A549 (cell line): ENCODE data around the gene CUX1. TPM values are rescaled to one million over a fixed set of nuclear protein-coding genes. Genes with fewer than 3 reads are reported as not detected.

Source experiments
- ATAC-seq, 2 experiments: fragments of 200-7000 bp in 1 of 2; fragments of >200 bp in 1 of 2; cut with Nextera tagmentation in 1 of 2; cut with Tn5 transposase in 1 of 2; 3 replicates each; pipeline versions ENCODE4 v1.8.0 to v1.9.1; 2018 to 2020; ENCODE audit warnings: mild to moderate bottlenecking in 1 of 2, moderate library complexity in 1 of 2
- CTCF ChIA-PET: fragments of 300-600 bp; sonication (Branson Sonifier 250); formaldehyde crosslinking; extraction: SDS; loops from one replicate; lab custom pipeline; 2021; ENCODE audit warnings: antibody characterized with exemption, inconsistent platforms; lab: Yijun Ruan, JAX
- POLR2A ChIA-PET: fragments of 350-600 bp; formaldehyde crosslinking; extraction: SDS; loops from one replicate; lab custom pipeline; 2021; ENCODE audit warnings: antibody characterized with exemption, inconsistent platforms; lab: Yijun Ruan, JAX
- DNase-seq, 2 experiments: peaks; one replicate each; pipeline versions ENCODE4 v3.0.0 to v3.0.0-alpha.2; 2011 to 2016; ENCODE audit warnings: low read depth in 1 of 2, low spot score in 1 of 2
- FAIRE-seq: peaks from 2 replicates; lab custom pipeline; 2011; peaks lifted over from hg19 to GRCh38; lab: Jason Lieb, UNC
- H3K27ac ChIP-seq, 2 experiments: fragments of >200 bp; sonication (Bioruptor Twin); formaldehyde crosslinking; 3 replicates each; pipeline ENCODE4 v1.5.1; 2016 to 2017
- H3K4me1 ChIP-seq: fragments of >200 bp; sonication (Bioruptor Twin); formaldehyde crosslinking; 3 replicates; pipeline ENCODE4 v1.6.1; 2016
- H3K4me2 ChIP-seq: fragments of >200 bp; sonication (Bioruptor Twin); formaldehyde crosslinking; 3 replicates; pipeline ENCODE4 v1.6.1; 2016
- H3K4me3 ChIP-seq: fragments of >200 bp; sonication (Bioruptor Twin); formaldehyde crosslinking; 3 replicates; pipeline ENCODE4 v1.5.1; 2016
- H3K9me3 ChIP-seq: fragments of >200 bp; sonication (Bioruptor Twin); formaldehyde crosslinking; 3 replicates; pipeline ENCODE4 v1.6.1; 2016
- BHLHE40 ChIP-seq: IDR thresholded peaks from 2 replicates; pipeline ENCODE4 v1.6.1; 2012; ENCODE audit warnings: low read depth, low read length, inconsistent platforms
- CBX2 ChIP-seq: fragments of 200-600 bp; sonication (generic); IDR thresholded peaks from 2 replicates; pipeline ENCODE4 v1.6.1; 2016; ENCODE audit warnings: low read depth, mild to moderate bottlenecking, borderline replicate concordance
- CTCF ChIP-seq: fragments of >200 bp; sonication (Bioruptor Twin); formaldehyde crosslinking; IDR thresholded peaks from 3 replicates; pipeline ENCODE4 v1.5.1; 2016
- E2F6 ChIP-seq: IDR thresholded peaks from 2 replicates; pipeline ENCODE4 v1.6.1; 2012; ENCODE audit warnings: low read depth, borderline replicate concordance
- ELK1 ChIP-seq: fragments of 150-350 bp; IDR thresholded peaks from 2 replicates; pipeline ENCODE4 v1.6.1; 2014; ENCODE audit warnings: low read depth, mild to moderate bottlenecking, low read length
- FOXS1 ChIP-seq: fragments of 250-450 bp; sonication (Bioruptor Pico); IDR thresholded peaks from 2 replicates; pipeline ENCODE4 v1.5.0; 2020; ENCODE audit warnings: mild to moderate bottlenecking, moderate library complexity
- HOXB13 ChIP-seq: fragments of 250-450 bp; sonication (Bioruptor Pico); IDR thresholded peaks from 2 replicates; pipeline ENCODE4 v1.5.0; 2020; ENCODE audit warnings: low read depth, mild to moderate bottlenecking, moderate library complexity
- MAFK ChIP-seq: fragments of 450-650 bp; IDR thresholded peaks from 2 replicates; pipeline ENCODE4 v1.6.1; 2014; ENCODE audit not compliant: partially characterized antibody
- MAZ ChIP-seq: fragments of 150-350 bp; IDR thresholded peaks from 2 replicates; pipeline ENCODE4 v1.6.1; 2014; ENCODE audit warnings: antibody characterized with exemption, low read depth, low read length, borderline replicate concordance
- PBX3 ChIP-seq: IDR thresholded peaks from 2 replicates; pipeline ENCODE4 v1.6.1; 2012
- POLR2AphosphoS2 ChIP-seq: conservative IDR thresholded peaks from 2 replicates; pipeline ENCODE4 v1.6.1; 2012; ENCODE audit warnings: low read length, improper control_type of control experiment, inconsistent platforms
- RFX5 ChIP-seq: fragments of 450-650 bp; IDR thresholded peaks from 2 replicates; pipeline ENCODE4 v1.7.1; 2014; ENCODE audit warnings: antibody characterized with exemption, mild to moderate bottlenecking, moderate library complexity
- WGBS: methylation state at CpG from one replicate; pipeline ENCODE4 v1.1.6; 2017; ENCODE audit errors: missing lambda C conversion rate; 5-methylcytosine and 5-hydroxymethylcytosine counted together
- polyA plus RNA-seq, 4 experiments: library from polyadenylated mRNA; depleted of rRNA in 3 of 4; stranded (reverse); fragments of >200 nt; fragmentation: RNase III in 1 of 4; extraction: RNeasy Plus Mini Kit Qiagen cat#74134 plus additional on column Dnase treatment in 1 of 4; gene quantifications; 2 replicates in 3 of 4; 3 replicates in 1 of 4; pipeline ENCODE4 v1.2.3, GENCODE V29; 2011 to 2017
- TF ChIP-seq, protein P1 (sequence below): fragments of 450-650 bp; IDR thresholded peaks from 2 replicates; pipeline ENCODE4 v1.6.1; 2014; ENCODE audit warnings: antibody characterized with exemption

Gene CUX1
- polyA plus RNA-seq, 2 of the 4 experiments (the other 2 are of a cell fraction), result 32.7 to 33.4 TPM

- H3K4me2 ChIP-seq, result no peak overlapping the region
- peak overlapping the region in 1 of 2 experiments; percentile 15; a peak in 1 of 6 replicates for H3K27ac ChIP-seq
- ATAC-seq, result no peak
These were observed 82.2 kb downstream of the CUX1 start for GRCh38 chr7:101899616-101900015.

DNA sequence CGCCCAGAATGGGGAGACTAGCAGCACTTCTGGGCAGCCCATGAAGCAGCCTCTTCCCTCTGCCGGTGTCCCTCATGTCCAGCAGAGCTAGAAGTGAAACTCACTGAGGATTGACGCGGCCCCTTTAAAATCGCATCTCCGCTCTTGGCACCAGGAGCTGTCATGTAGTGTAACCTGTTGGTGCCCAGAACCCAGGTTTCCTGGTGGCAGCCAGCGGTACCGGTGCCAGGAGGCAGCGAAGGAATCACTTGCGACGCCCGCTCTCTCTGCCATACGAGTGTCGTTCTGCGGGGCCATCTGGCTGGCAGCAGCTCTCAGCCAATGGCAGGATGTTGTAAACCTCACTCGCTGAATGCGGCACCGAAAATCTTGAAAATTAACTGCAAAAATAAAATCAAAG is 82.7 kb downstream of the CUX1 start:
- ATAC-seq (peak in 1 of 2 experiments; percentile 27; a peak in 1 of 6 replicates), FAIRE-seq (no peak), DNase-seq (no peak)
- Histone ChIP-seq H3K4me1 (0 out of 3 replicates have a peak, but pooled peaks cover 5% of the 10 kb centered on the region), H3K27ac (peak overlapping the region in 1 of 2 experiments; percentile 15; a peak in 2 of 6 replicates), H3K4me2 (no peak overlapping the region), H3K4me3 (no peak overlapping the region), H3K9me3 (no peaks in the 10 kb centered on the region)
- POLR2A ChIA-PET, result interaction anchor here (0.6 kb wide), 1 partner anchor 44 kb away, joined by 5 read pairs; no protein-coding TSS in a partner anchor
- TF ChIP-seq MAZ, result no peak
- TF ChIP-seq CBX2, result no peak
- TF ChIP-seq BHLHE40, result no peak
- no peak for TF ChIP-seq MAFK
- TF ChIP-seq PBX3, result no peak
- 94% methylated on average over 18 of the region's 18 CpGs for WGBS
- CTCF ChIA-PET, result interaction anchor here (0.8 to 2.3 kb wide), 4 partner anchors 9 to 225 kb away, joined by 3 to 5 read pairs (median 3); no protein-coding TSS in a partner anchor

More at GRCh38 chr7:101899616-101900015, 82.2 kb downstream of the CUX1 start:
- ChIA-PET POLR2A (no interaction called here), CTCF (interaction anchor here (2.3 kb wide), 1 partner anchor 8 kb away, joined by 5 read pairs; no protein-coding TSS in a partner anchor)
- no peak for FAIRE-seq
- no peak for DNase-seq
- H3K4me3 ChIP-seq, result no peak overlapping the region
- 0 out of 3 replicates have a peak, but pooled peaks cover 5% of the 10 kb centered on the region for H3K4me1 ChIP-seq
- no peaks in the 10 kb centered on the region for H3K9me3 ChIP-seq
- WGBS, result 90% methylated on average over 7 of the region's 7 CpGs
- TF ChIP-seq MAZ (no peak), FOXS1 (no peak), ELK1 (no peak), BHLHE40 (no peak), RFX5 (no peak), POLR2AphosphoS2 (no peak), E2F6 (no peak), HOXB13 (no peak), PBX3 (no peak), CBX2 (no peak), CTCF (no peak)
- TF ChIP-seq, protein P1, sequence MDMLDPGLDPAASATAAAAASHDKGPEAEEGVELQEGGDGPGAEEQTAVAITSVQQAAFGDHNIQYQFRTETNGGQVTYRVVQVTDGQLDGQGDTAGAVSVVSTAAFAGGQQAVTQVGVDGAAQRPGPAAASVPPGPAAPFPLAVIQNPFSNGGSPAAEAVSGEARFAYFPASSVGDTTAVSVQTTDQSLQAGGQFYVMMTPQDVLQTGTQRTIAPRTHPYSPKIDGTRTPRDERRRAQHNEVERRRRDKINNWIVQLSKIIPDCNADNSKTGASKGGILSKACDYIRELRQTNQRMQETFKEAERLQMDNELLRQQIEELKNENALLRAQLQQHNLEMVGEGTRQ, result no peak
